ENCODE results near the gene GRID1. TPM values are rescaled to one million over a fixed set of nuclear protein-coding genes. Genes with fewer than 3 reads are reported as not detected.

Gene GRID1
- total RNA-seq, 1 experiment from 2014 or later = not detected

DNA sequence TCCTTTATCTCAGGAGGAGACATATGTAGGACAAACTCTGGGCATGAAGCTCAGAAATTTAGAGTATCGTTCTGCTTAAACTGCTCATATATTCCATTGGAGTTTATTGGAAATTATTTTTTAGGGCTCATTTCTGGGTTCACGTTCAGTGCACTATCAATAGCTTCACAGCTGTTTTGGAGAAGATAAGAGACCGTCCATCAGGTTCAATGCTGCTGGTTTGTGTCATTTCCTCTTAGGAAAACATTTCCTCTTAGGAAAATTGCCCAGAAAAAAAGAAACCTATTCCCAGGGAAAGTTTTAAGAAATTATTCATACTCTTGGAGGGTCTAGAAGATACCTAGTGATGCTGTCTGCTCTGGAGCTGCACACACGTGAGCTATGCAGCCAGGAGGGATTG is 691.7 kb downstream of the GRID1 start:
- intact Hi-C loops (cut with micrococcal nuclease; ENCODE audit: unreplicated experiment) = no loop called here
- DNase-seq = no peak
- H3K36me3 ChIP-seq (ENCODE audit: low read depth) = no peaks in the 10 kb centered on the region

GRCh38 chr10:85673270-85673669 is 693.3 kb downstream of the GRID1 start:
- Histone ChIP-seq H2AFZ (no peak overlapping the region), H3K4me3 (no peak overlapping the region), H3K4me2 (no peak overlapping the region), H3K27ac (no peak overlapping the region), H3F3A (ENCODE audit: insufficient read depth, low read depth) (no peaks in the 10 kb centered on the region), H4K20me1 (ENCODE audit: insufficient read depth) (no peaks in the 10 kb centered on the region), H3K79me2 (ENCODE audit: low read depth) (no peaks in the 10 kb centered on the region), H3K9me2 (ENCODE audit: insufficient read depth) (no peaks in the 10 kb centered on the region), H3K36me3 (ENCODE audit: low read depth) (no peaks in the 10 kb centered on the region), H3K27me3 (ENCODE audit: insufficient read depth, low read depth) (no peaks in the 10 kb centered on the region), H3K9me3 (ENCODE audit: insufficient read depth, low read depth) (no peaks in the 10 kb centered on the region), H3K4me1 (replicated peaks; ENCODE audit: insufficient read depth) (no peaks in the 10 kb centered on the region)
- ChIA-PET POLR2A (ENCODE audit: unreplicated experiment) (no interaction called here), CTCF (no interaction called here)
- BruUV-seq (replicated peaks) = no TSS peak
- no peak for TF ChIP-seq CTCF (conservative IDR thresholded peaks at IDR 0.05)
- no peak for TF ChIP-seq EZH2 (IDR thresholded peaks at IDR 0.05; ENCODE audit: low read depth)
- intact Hi-C loops (cut with micrococcal nuclease; ENCODE audit: unreplicated experiment) = no loop called here
- no peak for DNase-seq

More for the DNA sequence above, 691.7 kb downstream of the GRID1 start:
- Histone ChIP-seq H2AFZ (no peak overlapping the region), H3K4me2 (no peak overlapping the region), H3K9me2 (ENCODE audit: insufficient read depth) (no peaks in the 10 kb centered on the region), H3F3A (ENCODE audit: insufficient read depth, low read depth) (no peaks in the 10 kb centered on the region), H3K27me3 (ENCODE audit: insufficient read depth, low read depth) (no peaks in the 10 kb centered on the region), H3K27ac (no peak overlapping the region), H3K4me1 (replicated peaks; ENCODE audit: insufficient read depth) (no peaks in the 10 kb centered on the region), H4K20me1 (ENCODE audit: insufficient read depth) (no peaks in the 10 kb centered on the region), H3K79me2 (ENCODE audit: low read depth) (no peaks in the 10 kb centered on the region), H3K4me3 (no peak overlapping the region), H3K9me3 (ENCODE audit: insufficient read depth, low read depth) (no peaks in the 10 kb centered on the region)
- POLR2A ChIA-PET (ENCODE audit: unreplicated experiment) = no interaction called here
- no TSS peak for BruUV-seq (replicated peaks)
- TF ChIP-seq CTCF (conservative IDR thresholded peaks at IDR 0.05) (no peak), EZH2 (IDR thresholded peaks at IDR 0.05; ENCODE audit: low read depth) (no peak)
- CTCF ChIA-PET = no interaction called here

GRCh38 chr10:85671530-85671929 is 695.1 kb downstream of the GRID1 start:
- H3K27ac ChIP-seq = no peak overlapping the region
- no peaks in the 10 kb centered on the region for H4K20me1 ChIP-seq (ENCODE audit: insufficient read depth)
- no peak overlapping the region for H3K4me3 ChIP-seq
- no peak overlapping the region for H3K4me2 ChIP-seq
- H3K36me3 ChIP-seq (ENCODE audit: low read depth) = no peaks in the 10 kb centered on the region
- H3K27me3 ChIP-seq (ENCODE audit: insufficient read depth, low read depth) = no peaks in the 10 kb centered on the region
- H2AFZ ChIP-seq = no peak overlapping the region
- no peaks in the 10 kb centered on the region for H3K79me2 ChIP-seq (ENCODE audit: low read depth)
- no TSS peak for BruUV-seq (replicated peaks)
- no peak for DNase-seq
- ChIA-PET POLR2A (ENCODE audit: unreplicated experiment) (interaction anchor here (0.7 kb wide), 1 partner anchor 557 kb away, joined by 3 read pairs; no protein-coding TSS in a partner anchor), CTCF (no interaction called here)
- no peaks in the 10 kb centered on the region for H3K4me1 ChIP-seq (replicated peaks; ENCODE audit: insufficient read depth)
- intact Hi-C loops (cut with micrococcal nuclease; ENCODE audit: unreplicated experiment) = no loop called here
- H3F3A ChIP-seq (ENCODE audit: insufficient read depth, low read depth) = no peaks in the 10 kb centered on the region
- H3K9me3 ChIP-seq (ENCODE audit: insufficient read depth, low read depth) = no peaks in the 10 kb centered on the region
- H3K9me2 ChIP-seq (ENCODE audit: insufficient read depth) = no peaks in the 10 kb centered on the region
- TF ChIP-seq CTCF (conservative IDR thresholded peaks at IDR 0.05) (no peak), EZH2 (IDR thresholded peaks at IDR 0.05; ENCODE audit: low read depth) (no peak)
